ENCODE measurements around the gene ETDB.
"Not testable (repeated sequence)": the region's sequence is repeated elsewhere in the genome, so short reads cannot be mapped to it uniquely, and the experiment has no call there.

- not testable (repeated sequence) for TF ChIP-seq CTCF (IDR thresholded peaks at IDR 0.05; ENCODE audit: insufficient read depth, low read length, poor library complexity, severe bottlenecking); EZH2phosphoT487 (conservative IDR thresholded peaks at IDR 0.05; ENCODE audit: low read length)
Measured at GRCh38 chrX:135169534-135169933, 49.2 kb upstream of the ETDB start.
